ENCODE data around the gene CDC20B. TPM values are rescaled to one million over a fixed set of nuclear protein-coding genes. Genes with fewer than 3 reads are reported as not detected.
"Not testable (repeated sequence)": the region's sequence is repeated elsewhere in the genome, so short reads cannot be mapped to it uniquely, and the experiment has no call there.

The CDC20B gene
- polyA plus RNA-seq, 2 donors: not detected

DNA sequence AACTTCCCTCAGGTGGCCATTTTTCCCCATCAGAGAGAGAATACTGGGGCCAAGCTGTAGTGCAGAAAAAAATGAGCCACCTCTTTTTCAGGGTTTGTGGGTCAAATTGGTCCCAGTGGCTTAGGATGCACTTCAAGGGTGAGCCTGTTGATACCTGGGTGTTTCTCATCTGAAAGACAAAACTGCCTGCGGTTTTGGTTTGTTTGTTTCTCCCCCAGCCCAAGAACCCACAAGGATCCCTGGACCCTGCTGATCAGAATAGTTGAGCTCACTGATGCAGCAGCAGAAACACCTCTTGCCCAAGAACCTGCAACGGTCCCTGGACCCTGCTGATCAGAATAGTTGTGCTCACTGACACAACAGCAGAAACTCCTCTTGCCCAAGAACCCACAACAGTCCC, 83.7 kb downstream of the CDC20B start:
- not testable (repeated sequence) for H3K4me3 ChIP-seq (ENCODE audit: low read depth in 1 of 2, low read length in 2 of 2); H3K27me3 ChIP-seq (ENCODE audit: control insufficient read depth in 1 of 2, insufficient read depth in 2 of 2, low read length in 2 of 2); H3K36me3 ChIP-seq (ENCODE audit: control insufficient read depth in 2 of 2, insufficient read depth in 2 of 2, low read length in 1 of 2); H3K9me3 ChIP-seq (ENCODE audit: control insufficient read depth in 2 of 2, insufficient read depth in 1 of 2, low read depth in 1 of 2, low read length in 1 of 2); H3K4me1 ChIP-seq (ENCODE audit: control insufficient read depth in 2 of 2, insufficient read depth in 2 of 2, low read length in 1 of 2); H3K27ac ChIP-seq (ENCODE audit: low read depth in 2 of 2, low read length in 1 of 2)
- WGBS, 2 donors: 79 to 82% methylated on average over 2 of the region's 2 CpGs

GRCh38 chr5:55081541-55081940, 91.4 kb downstream of the CDC20B start:
- no peaks in the 10 kb centered on the region for H3K4me1 ChIP-seq (ENCODE audit: control insufficient read depth in 2 of 2, insufficient read depth in 2 of 2, low read length in 1 of 2)
- H3K9me3 ChIP-seq (ENCODE audit: control insufficient read depth in 2 of 2, insufficient read depth in 1 of 2, low read depth in 1 of 2, low read length in 1 of 2): no peaks in the 10 kb centered on the region
- H3K4me3 ChIP-seq (ENCODE audit: low read depth in 1 of 2, low read length in 2 of 2): no peak overlapping the region
- H3K27ac ChIP-seq (ENCODE audit: low read depth in 2 of 2, low read length in 1 of 2): no peak overlapping the region
- H3K27me3 ChIP-seq (ENCODE audit: control insufficient read depth in 1 of 2, insufficient read depth in 2 of 2, low read length in 2 of 2): no peaks in the 10 kb centered on the region
- no peaks in the 10 kb centered on the region for H3K36me3 ChIP-seq (ENCODE audit: control insufficient read depth in 2 of 2, insufficient read depth in 2 of 2, low read length in 1 of 2)

DNA sequence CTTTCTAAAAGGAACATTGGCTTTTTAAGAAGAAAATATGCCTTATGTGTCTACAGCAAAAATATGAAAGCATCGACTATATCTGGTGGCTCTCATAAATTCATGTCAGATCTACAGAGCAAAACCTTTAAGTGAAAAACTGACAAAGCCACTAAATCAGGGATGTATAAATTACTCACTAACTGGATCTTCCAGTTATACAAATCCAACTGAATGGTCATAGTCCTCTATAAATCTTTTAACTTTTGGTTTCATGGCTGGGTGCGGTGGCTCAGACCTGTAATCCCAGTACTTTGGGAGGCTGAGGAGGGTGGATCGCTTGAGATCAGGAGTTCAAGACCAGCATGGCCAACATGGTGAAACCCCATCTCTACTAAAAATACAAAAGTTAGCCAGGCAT, 99.8 kb downstream of the CDC20B start:
- WGBS, 2 donors: 84 to 89% methylated on average over 3 of the region's 3 CpGs
- no peak overlapping the region for H3K4me3 ChIP-seq (ENCODE audit: low read depth in 1 of 2, low read length in 2 of 2)
- H3K9me3 ChIP-seq (ENCODE audit: control insufficient read depth in 2 of 2, insufficient read depth in 1 of 2, low read depth in 1 of 2, low read length in 1 of 2): no peaks in the 10 kb centered on the region
- H3K27ac ChIP-seq (ENCODE audit: low read depth in 2 of 2, low read length in 1 of 2): no peak overlapping the region
- no peaks in the 10 kb centered on the region for H3K36me3 ChIP-seq (ENCODE audit: control insufficient read depth in 2 of 2, insufficient read depth in 2 of 2, low read length in 1 of 2)
- no peaks in the 10 kb centered on the region for H3K4me1 ChIP-seq (ENCODE audit: control insufficient read depth in 2 of 2, insufficient read depth in 2 of 2, low read length in 1 of 2)
- peaks cover 0 to 2% of the 10 kb centered on the region in 2 donors for H3K27me3 ChIP-seq (ENCODE audit: control insufficient read depth in 1 of 2, insufficient read depth in 2 of 2, low read length in 2 of 2)

DNA sequence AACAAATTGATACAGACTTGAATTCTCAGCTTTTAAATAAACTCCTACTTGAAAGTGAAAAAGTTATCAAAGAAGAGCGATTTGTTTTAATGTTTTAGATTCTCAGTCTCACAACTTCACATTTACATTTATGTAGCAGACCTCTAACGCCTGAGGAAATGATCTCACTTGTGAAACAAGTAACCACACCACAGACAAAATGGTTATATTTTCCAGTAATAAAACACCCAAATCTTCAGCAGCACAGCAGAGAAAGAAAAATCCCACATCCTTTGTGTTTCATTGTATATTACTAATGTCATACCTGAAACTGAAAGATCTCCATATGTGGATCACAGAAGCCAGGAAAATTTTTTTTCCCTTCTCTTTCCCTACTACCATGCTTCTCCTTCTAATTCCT, 100.3 kb downstream of the CDC20B start:
- H3K27ac ChIP-seq (ENCODE audit: low read depth in 2 of 2, low read length in 1 of 2): no peak overlapping the region
- no peaks in the 10 kb centered on the region for H3K36me3 ChIP-seq (ENCODE audit: control insufficient read depth in 2 of 2, insufficient read depth in 2 of 2, low read length in 1 of 2)
- WGBS, 2 donors: 52 to 54% methylated on average over 2 of the region's 2 CpGs
- no peak overlapping the region for H3K4me3 ChIP-seq (ENCODE audit: low read depth in 1 of 2, low read length in 2 of 2)
- no peaks in the 10 kb centered on the region for H3K9me3 ChIP-seq (ENCODE audit: control insufficient read depth in 2 of 2, insufficient read depth in 1 of 2, low read depth in 1 of 2, low read length in 1 of 2)
- no peaks in the 10 kb centered on the region for H3K4me1 ChIP-seq (ENCODE audit: control insufficient read depth in 2 of 2, insufficient read depth in 2 of 2, low read length in 1 of 2)
- peaks cover 0 to 2% of the 10 kb centered on the region in 2 donors for H3K27me3 ChIP-seq (ENCODE audit: control insufficient read depth in 1 of 2, insufficient read depth in 2 of 2, low read length in 2 of 2)

GRCh38 chr5:55071413-55071812, 101.6 kb downstream of the CDC20B start:
- Histone ChIP-seq H3K9me3 (ENCODE audit: control insufficient read depth in 2 of 2, insufficient read depth in 1 of 2, low read depth in 1 of 2, low read length in 1 of 2) (no peaks in the 10 kb centered on the region), H3K4me1 (ENCODE audit: control insufficient read depth in 2 of 2, insufficient read depth in 2 of 2, low read length in 1 of 2) (no peaks in the 10 kb centered on the region), H3K4me3 (ENCODE audit: low read depth in 1 of 2, low read length in 2 of 2) (no peak overlapping the region), H3K27ac (ENCODE audit: low read depth in 2 of 2, low read length in 1 of 2) (no peak overlapping the region), H3K36me3 (ENCODE audit: control insufficient read depth in 2 of 2, insufficient read depth in 2 of 2, low read length in 1 of 2) (no peaks in the 10 kb centered on the region), H3K27me3 (ENCODE audit: control insufficient read depth in 1 of 2, insufficient read depth in 2 of 2, low read length in 2 of 2) (peaks cover 0 to 2% of the 10 kb centered on the region in 2 donors)
- 82 to 85% methylated on average over 1 of the region's 1 CpG for WGBS, 2 donors

DNA sequence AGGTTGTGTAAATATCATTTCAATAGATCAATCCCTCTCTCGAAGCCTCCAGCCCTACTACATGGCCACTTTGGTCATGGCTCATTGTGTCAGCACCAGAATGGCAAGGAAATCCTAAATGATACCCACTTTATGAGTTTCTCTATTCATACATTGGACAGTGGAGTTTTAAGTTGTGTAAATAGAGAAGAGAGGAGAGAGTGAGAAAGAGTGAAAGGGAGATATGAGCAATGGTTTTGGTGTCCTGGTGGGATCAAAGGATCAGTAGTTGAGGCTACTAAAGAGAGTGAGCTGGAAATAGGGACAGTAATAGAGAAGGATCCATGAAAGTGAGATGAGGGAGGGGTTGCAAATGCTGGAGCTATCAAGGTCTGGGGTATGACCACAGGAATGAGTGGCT, 102.0 kb downstream of the CDC20B start:
- peaks cover 0 to 2% of the 10 kb centered on the region in 2 donors for H3K27me3 ChIP-seq (ENCODE audit: control insufficient read depth in 1 of 2, insufficient read depth in 2 of 2, low read length in 2 of 2)
- no peaks in the 10 kb centered on the region for H3K36me3 ChIP-seq (ENCODE audit: control insufficient read depth in 2 of 2, insufficient read depth in 2 of 2, low read length in 1 of 2)
- no peak overlapping the region for H3K4me3 ChIP-seq (ENCODE audit: low read depth in 1 of 2, low read length in 2 of 2)
- H3K9me3 ChIP-seq (ENCODE audit: control insufficient read depth in 2 of 2, insufficient read depth in 1 of 2, low read depth in 1 of 2, low read length in 1 of 2): no peaks in the 10 kb centered on the region
- 77 to 81% methylated on average over 1 of the region's 1 CpG for WGBS, 2 donors
- no peaks in the 10 kb centered on the region for H3K4me1 ChIP-seq (ENCODE audit: control insufficient read depth in 2 of 2, insufficient read depth in 2 of 2, low read length in 1 of 2)
- no peak overlapping the region for H3K27ac ChIP-seq (ENCODE audit: low read depth in 2 of 2, low read length in 1 of 2)

GRCh38 chr5:55066277-55066676, 106.7 kb downstream of the CDC20B start:
- Histone ChIP-seq H3K9me3 (ENCODE audit: control insufficient read depth in 2 of 2, insufficient read depth in 1 of 2, low read depth in 1 of 2, low read length in 1 of 2) (no peaks in the 10 kb centered on the region), H3K27ac (ENCODE audit: low read depth in 2 of 2, low read length in 1 of 2) (no peak overlapping the region), H3K27me3 (ENCODE audit: control insufficient read depth in 1 of 2, insufficient read depth in 2 of 2, low read length in 2 of 2) (peaks cover 0 to 2% of the 10 kb centered on the region in 2 donors), H3K36me3 (ENCODE audit: control insufficient read depth in 2 of 2, insufficient read depth in 2 of 2, low read length in 1 of 2) (no peaks in the 10 kb centered on the region), H3K4me1 (ENCODE audit: control insufficient read depth in 2 of 2, insufficient read depth in 2 of 2, low read length in 1 of 2) (no peaks in the 10 kb centered on the region), H3K4me3 (ENCODE audit: low read depth in 1 of 2, low read length in 2 of 2) (no peak overlapping the region)
- WGBS, 2 donors: 91 to 99% methylated on average over 3 of the region's 3 CpGs

DNA sequence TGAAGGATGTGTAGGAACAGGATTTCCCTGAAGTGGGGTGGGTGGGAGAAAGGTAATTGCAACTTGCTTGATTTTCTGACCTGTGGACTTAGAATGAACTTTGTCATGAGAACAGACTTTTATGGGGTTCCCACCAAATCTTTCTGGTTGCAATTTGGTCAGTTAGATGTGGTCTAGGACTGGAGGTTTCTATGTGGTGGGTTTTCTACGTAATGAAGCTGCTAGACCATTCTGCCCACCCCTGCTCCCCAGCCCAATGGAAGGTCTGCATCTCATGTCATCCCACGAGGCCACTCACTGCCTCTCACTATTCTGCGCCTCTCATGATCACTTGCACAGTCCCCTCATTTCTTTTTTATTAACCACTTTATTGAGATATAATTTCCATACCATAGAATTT, 108.5 kb downstream of the CDC20B start:
- Histone ChIP-seq H3K4me1 (ENCODE audit: control insufficient read depth in 2 of 2, insufficient read depth in 2 of 2, low read length in 1 of 2) (no peaks in the 10 kb centered on the region), H3K27ac (ENCODE audit: low read depth in 2 of 2, low read length in 1 of 2) (no peak overlapping the region), H3K4me3 (ENCODE audit: low read depth in 1 of 2, low read length in 2 of 2) (no peak overlapping the region), H3K36me3 (ENCODE audit: control insufficient read depth in 2 of 2, insufficient read depth in 2 of 2, low read length in 1 of 2) (no peaks in the 10 kb centered on the region), H3K9me3 (ENCODE audit: control insufficient read depth in 2 of 2, insufficient read depth in 1 of 2, low read depth in 1 of 2, low read length in 1 of 2) (no peaks in the 10 kb centered on the region), H3K27me3 (ENCODE audit: control insufficient read depth in 1 of 2, insufficient read depth in 2 of 2, low read length in 2 of 2) (peaks cover 0 to 2% of the 10 kb centered on the region in 2 donors)
- 77 to 81% methylated on average over 3 of the region's 3 CpGs for WGBS, 2 donors

DNA sequence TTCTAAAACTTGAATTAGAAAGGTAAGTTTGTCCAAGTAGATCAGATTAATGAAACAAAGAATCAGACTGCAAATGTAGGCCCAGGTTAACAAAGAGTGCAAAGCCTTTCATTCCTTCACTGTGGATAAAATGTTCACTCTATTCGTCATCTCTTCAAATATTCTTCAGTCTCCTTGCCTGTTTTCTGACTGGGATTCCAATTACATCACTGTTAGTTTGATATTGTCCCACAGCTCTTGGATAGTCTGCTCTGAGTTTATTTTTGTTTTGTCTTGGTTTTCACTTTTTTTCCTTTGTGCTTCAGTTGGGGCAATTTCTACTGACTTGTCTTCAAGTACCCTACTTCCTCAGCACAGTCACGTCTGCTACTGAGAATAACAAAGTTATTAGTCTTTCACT, 109.1 kb downstream of the CDC20B start:
- Histone ChIP-seq H3K36me3 (ENCODE audit: control insufficient read depth in 2 of 2, insufficient read depth in 2 of 2, low read length in 1 of 2) (no peaks in the 10 kb centered on the region), H3K4me3 (ENCODE audit: low read depth in 1 of 2, low read length in 2 of 2) (no peak overlapping the region), H3K27ac (ENCODE audit: low read depth in 2 of 2, low read length in 1 of 2) (no peak overlapping the region), H3K27me3 (ENCODE audit: control insufficient read depth in 1 of 2, insufficient read depth in 2 of 2, low read length in 2 of 2) (peaks cover 0 to under 1% of the 10 kb centered on the region in 2 donors), H3K4me1 (ENCODE audit: control insufficient read depth in 2 of 2, insufficient read depth in 2 of 2, low read length in 1 of 2) (no peaks in the 10 kb centered on the region), H3K9me3 (ENCODE audit: control insufficient read depth in 2 of 2, insufficient read depth in 1 of 2, low read depth in 1 of 2, low read length in 1 of 2) (no peaks in the 10 kb centered on the region)
- WGBS, 2 donors: 64 to 67% methylated on average over 2 of the region's 2 CpGs

GRCh38 chr5:55063220-55063863, 109.6 kb downstream of the CDC20B start:
- Histone ChIP-seq H3K27me3 (ENCODE audit: control insufficient read depth in 1 of 2, insufficient read depth in 2 of 2, low read length in 2 of 2) (no peaks in the 10 kb centered on the region), H3K9me3 (ENCODE audit: control insufficient read depth in 2 of 2, insufficient read depth in 1 of 2, low read depth in 1 of 2, low read length in 1 of 2) (no peaks in the 10 kb centered on the region), H3K36me3 (ENCODE audit: control insufficient read depth in 2 of 2, insufficient read depth in 2 of 2, low read length in 1 of 2) (no peaks in the 10 kb centered on the region), H3K4me1 (ENCODE audit: control insufficient read depth in 2 of 2, insufficient read depth in 2 of 2, low read length in 1 of 2) (no peaks in the 10 kb centered on the region), H3K4me3 (ENCODE audit: low read depth in 1 of 2, low read length in 2 of 2) (no peak overlapping the region), H3K27ac (ENCODE audit: low read depth in 2 of 2, low read length in 1 of 2) (no peak overlapping the region)
- WGBS, 2 donors: 57 to 60% methylated on average over 5 of the region's 5 CpGs
